A549 treated with AZD9567 at 1 μM for 4 hours (cell line): ENCODE results near the gene SLC39A10. TPM values are rescaled to one million over a fixed set of nuclear protein-coding genes. Genes with fewer than 3 reads are reported as not detected.

ENCODE experiments used
- total RNA-seq: library from RNA; stranded (reverse); fragments of 200-300 nt; extraction: Qiagen RNA extraction; gene quantifications from 5 replicates; pipeline ENCODE4 v1.2.3, GENCODE V29; 2022; ENCODE audit not compliant: insufficient read depth

The SLC39A10 gene
- 11.4 to 22.5 TPM (median 17.6 TPM) in 5 replicates for total RNA-seq

GRCh38 chr2:195656859-195657633, at the start of gene SLC39A10:
Gene SLC39A10 (plus strand): TSS chr2:195657226. CDS start chr2:195680043, 22,817 bp downstream.

